Stimulated activated naive CD4-positive, alpha-beta T cell (primary cell): Measurements from ENCODE around the gene TRDMT1.
A peak's percentile ranks its signal among the peaks of the same experiment; 100 is the strongest.

Source experiments
- DNase-seq, 6 experiments: peaks; one replicate each; lab custom pipeline; 2025; lab: John Stamatoyannopoulos, UW

The TRDMT1 gene

DNA sequence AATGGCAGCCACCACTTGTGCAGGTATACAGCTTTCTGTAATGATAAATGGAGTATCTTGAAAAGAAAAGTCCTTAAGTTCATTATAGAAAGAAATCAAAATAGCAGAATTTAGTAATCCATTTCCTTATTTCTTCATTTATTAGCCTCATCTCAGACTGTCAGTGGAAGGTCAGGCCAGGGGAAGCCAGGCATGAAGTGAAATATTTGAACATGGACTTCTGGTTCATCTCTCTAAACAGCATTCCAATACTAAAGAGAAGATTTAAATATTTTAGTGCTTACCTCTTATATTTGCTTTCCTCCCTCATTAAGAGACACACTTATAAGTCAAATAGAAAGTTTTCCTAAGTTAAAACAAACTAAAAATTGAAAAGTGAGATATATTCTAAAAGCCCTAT is 26.8 kb downstream of the TRDMT1 start:
- no peak for DNase-seq

GRCh38 chr10:17171141-17171641 is 30.3 kb downstream of the TRDMT1 start:
- DNase-seq = no peak

DNA sequence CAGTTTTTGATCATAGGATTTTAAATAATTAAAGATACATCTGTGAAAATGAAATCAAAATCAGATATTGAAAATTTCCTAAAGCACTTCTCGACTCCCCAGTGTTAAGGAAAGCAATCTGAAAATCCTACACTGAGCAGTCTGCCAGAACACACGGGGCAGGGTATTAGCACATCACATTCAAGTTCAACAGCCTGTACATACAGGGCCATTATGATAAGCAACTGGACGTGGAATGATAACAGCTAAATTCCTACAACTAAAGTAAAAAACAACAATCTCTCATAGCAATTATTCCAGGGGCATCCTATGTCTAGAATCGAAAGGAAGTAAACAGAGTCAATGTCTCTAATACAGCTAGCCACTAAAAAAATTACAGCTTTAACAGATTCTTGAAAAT is 31.7 kb downstream of the TRDMT1 start:
- DNase-seq = no peak

- no peak for DNase-seq
Measured at GRCh38 chr10:17166699-17167098, 34.8 kb downstream of the TRDMT1 start.

GRCh38 chr10:17162828-17163227 is 38.6 kb downstream of the TRDMT1 start:
- DNase-seq = no peak

DNA sequence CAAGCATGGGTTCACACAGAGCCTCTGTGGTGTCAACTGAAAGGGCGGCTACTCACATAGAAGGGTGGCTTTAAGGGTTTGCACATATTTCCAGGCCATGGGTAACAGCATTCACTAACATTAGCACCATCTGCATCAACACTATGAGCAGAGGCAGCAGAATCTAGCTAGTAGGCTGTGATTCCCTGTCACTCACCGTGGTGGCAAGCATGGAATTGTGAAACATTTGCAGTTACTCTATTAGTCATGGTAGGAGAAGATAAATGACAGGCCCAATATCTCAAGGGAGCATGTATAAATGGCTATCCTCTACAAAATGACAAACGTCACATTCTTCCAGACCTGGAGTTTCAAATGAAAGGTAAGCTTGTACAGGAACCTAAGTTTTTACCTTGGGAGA is 39.7 kb downstream of the TRDMT1 start:
- no peak for DNase-seq

- DNase-seq = no peak
Measured at GRCh38 chr10:17157024-17157423, 44.4 kb downstream of the TRDMT1 start.

DNA sequence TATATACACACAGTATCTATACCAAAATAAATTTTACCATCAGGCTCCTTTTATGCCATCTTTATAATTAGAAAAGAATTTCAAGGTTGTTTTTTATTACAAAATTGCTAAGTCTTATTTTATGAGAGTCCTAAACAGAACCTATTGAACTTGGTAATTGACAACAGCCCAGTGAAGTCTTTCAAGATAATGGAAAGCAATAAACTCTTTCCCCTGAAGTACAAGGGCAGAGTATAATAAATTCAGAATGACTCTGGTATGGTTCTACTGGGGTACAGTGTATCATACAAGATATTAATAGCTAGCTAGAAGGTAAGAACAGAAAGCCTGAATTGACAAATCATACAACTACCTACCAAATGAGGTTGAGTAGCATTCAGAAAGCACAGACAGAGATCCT is 45.6 kb downstream of the TRDMT1 start:
- DNase-seq = no peak

DNA sequence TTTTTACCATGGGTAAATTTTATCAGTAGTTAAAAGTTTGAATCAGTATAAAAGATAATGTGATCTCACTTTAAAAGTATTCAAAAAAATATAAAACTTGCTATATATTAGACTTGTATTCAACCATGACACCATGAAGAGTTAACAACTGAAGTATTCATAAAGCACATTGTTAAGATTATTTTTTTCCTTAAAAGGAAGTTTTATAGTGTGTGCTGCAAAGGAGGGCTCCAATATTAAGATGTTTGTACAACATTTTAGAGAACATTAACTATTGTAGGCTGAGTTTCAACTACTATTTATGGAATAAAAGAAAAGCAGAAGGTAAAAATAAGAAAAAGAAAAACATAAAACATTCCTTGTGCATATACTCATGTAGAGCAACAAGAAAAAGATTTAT is 47.4 kb downstream of the TRDMT1 start:
- DNase-seq = no peak

DNA sequence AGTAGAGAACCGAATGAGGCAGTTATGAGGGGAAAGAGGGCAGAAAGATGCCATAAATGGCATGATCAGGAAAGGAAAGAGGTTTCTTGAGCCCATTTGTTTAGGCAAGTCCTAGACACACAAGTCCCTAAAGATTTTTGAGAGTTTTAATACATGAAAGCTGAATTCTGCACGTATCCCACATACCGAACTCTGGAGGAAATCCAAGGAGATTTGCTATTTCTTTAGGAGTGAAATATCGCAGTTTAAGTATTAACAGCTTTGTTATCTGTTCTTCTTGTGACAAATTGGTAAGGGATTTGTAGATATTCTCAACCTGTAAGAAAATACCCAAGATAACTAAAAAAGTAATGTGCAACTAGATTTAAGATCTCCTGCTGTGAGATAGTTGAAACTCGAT is 48.2 kb downstream of the TRDMT1 start:
- no peak for DNase-seq

GRCh38 chr10:17151716-17152115 is 49.8 kb downstream of the TRDMT1 start:
- DNase-seq = no peak

DNA sequence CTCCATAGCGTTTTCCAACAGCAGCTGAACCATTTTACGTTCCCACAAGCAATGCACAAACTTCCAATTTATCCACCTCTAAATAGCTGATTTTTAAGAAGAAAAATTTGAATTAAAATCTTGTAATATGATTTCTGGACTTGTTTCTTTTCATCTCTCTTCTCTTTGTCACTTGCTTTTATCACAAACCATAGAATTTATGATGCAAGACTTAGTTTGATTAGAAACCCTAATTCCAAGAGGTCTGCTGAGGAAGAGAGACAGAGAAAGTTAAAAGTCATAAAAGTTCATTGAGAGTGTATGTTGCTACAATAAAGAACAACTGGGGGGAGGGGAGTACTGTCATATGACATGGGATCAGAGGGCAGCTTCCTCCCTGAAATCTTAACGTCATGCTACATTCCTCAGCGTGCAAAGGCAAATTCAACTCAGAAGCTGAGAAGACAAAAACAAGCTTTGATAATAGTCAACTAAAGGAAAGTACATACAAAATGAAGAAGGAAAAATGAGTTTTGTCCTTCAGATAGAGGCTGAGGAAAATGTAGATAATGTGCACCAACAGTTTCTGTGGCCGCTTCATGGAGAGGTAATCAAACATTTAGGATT is 53.5 kb downstream of the TRDMT1 start:
- no peak for DNase-seq

GRCh38 chr10:17146892-17147291 is 54.6 kb downstream of the TRDMT1 start:
- DNase-seq = no peak

DNA sequence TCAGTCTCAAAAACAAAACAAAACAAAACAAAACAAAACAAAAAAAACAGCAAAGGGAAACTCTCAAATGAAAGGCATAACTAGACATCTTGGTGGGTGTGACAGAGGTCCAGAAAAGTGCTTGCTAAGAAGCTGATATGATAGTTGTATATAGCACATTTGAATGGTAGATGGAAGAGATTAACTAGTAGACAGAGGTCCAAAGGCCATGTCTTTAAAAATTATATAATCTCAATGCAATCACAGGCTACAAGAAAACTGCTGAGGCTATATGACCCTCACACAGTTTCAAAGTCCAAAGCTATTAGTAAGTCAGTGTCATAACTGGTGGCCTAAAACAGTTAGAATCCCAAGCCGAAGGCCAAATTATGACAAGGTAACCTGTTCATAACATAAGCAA is 56.2 kb downstream of the TRDMT1 start:
- no peak for DNase-seq

DNA sequence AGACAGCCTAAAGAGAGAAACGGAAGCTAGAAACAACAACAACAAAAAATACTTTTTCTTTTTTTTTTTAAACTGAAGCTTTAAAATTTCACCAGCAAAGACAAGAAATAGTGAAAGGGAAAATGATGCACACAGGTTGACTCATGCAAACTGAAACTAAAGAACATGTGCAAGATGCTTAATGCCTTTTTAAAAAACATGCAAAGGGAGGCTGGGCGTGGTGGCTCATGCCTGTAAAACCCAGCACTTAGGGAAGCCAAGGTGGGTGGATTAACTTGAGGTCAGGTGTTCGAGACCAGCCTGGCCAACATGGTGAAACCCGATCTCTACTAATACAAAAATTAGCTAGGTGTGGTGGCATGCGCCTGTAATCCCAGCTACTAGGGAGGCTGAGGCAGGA is 56.7 kb downstream of the TRDMT1 start:
- no peak for DNase-seq

- no peak for DNase-seq
Measured at GRCh38 chr10:17144032-17144431, 57.4 kb downstream of the TRDMT1 start.

- DNase-seq = no peak
Measured at GRCh38 chr10:17143055-17143690, 58.3 kb downstream of the TRDMT1 start.

- peak in 1 of 6 experiments; percentile 3 for DNase-seq
Measured at GRCh38 chr10:17141504-17142229, 59.8 kb downstream of the TRDMT1 start.

DNA sequence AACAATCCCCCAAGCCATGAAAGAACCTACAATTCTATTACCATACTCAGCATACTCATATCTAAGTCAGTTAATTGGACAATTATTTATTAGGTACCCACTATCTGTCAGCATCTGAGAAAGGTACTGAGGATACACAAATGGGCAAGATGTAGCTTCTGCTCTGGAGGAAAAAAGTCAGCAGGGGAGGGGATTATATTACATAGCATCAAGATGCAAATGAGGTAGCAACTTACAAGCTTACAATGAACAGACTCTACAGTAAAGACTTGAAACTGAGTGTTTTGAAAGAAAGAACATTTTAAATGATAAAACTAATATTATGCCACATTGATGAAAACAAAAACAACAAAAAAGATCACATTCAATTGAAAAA is 61.1 kb downstream of the TRDMT1 start:
- DNase-seq = no peak

GRCh38 chr10:17138460-17139042 is 62.9 kb downstream of the TRDMT1 start:
- DNase-seq = no peak

- no peak for DNase-seq
Measured at GRCh38 chr10:17134737-17135260, 66.7 kb downstream of the TRDMT1 start.

- no peak for DNase-seq
Measured at GRCh38 chr10:17134282-17134681, 67.2 kb downstream of the TRDMT1 start.

- DNase-seq = no peak
Measured at GRCh38 chr10:17129741-17130140, 71.7 kb downstream of the TRDMT1 start, which contains the start of gene CUBN. TSS of gene CUBN (minus strand) at chr10:17129811. CDS start at chr10:17129765, 46 bp downstream.
